Astrocyte (in vitro differentiated cells and primary cell): ENCODE measurements around the gene PRAF2. TPM values are rescaled to one million over a fixed set of nuclear protein-coding genes. Genes with fewer than 3 reads are reported as not detected.

Experiments used
- DNase-seq: peaks from one replicate; pipeline ENCODE4 v3.0.0-alpha.2; 2010; ENCODE audit warnings: low read depth
- FAIRE-seq: peaks from 2 replicates; lab custom pipeline; 2011; peaks lifted over from hg19 to GRCh38; lab: Jason Lieb, UNC
- H2AFZ ChIP-seq: 2 replicates; pipeline ENCODE4 v1.6.0; 2012; ENCODE audit warnings: low read depth, low read length, inconsistent platforms
- H3K27ac ChIP-seq: 2 replicates; pipeline ENCODE4 v1.5.1; 2011; ENCODE audit warnings: low read depth, low read length, inconsistent platforms
- H3K27me3 ChIP-seq: 2 replicates; pipeline ENCODE4 v1.6.0; 2011; ENCODE audit warnings: low read length, inconsistent platforms; ENCODE audit not compliant: insufficient read depth
- H3K36me3 ChIP-seq: 2 replicates; pipeline ENCODE4 v1.5.1; 2011; ENCODE audit warnings: low read length, inconsistent platforms; ENCODE audit not compliant: insufficient read depth
- H3K4me1 ChIP-seq: 2 replicates; pipeline ENCODE4 v1.5.1; 2011; ENCODE audit warnings: low read length, inconsistent platforms; ENCODE audit not compliant: insufficient read depth
- H3K4me2 ChIP-seq: 2 replicates; pipeline ENCODE4 v1.6.0; 2012; ENCODE audit warnings: low read length, inconsistent platforms
- H3K4me3 ChIP-seq: 2 replicates; pipeline ENCODE4 v1.5.1; 2011; ENCODE audit warnings: low read depth, mild to moderate bottlenecking, low read length, inconsistent platforms; ENCODE audit not compliant: insufficient read depth
- H3K79me2 ChIP-seq: 2 replicates; pipeline ENCODE4 v1.6.0; 2012; ENCODE audit warnings: mild to moderate bottlenecking, low read length, inconsistent platforms; ENCODE audit not compliant: insufficient read depth
- H3K9ac ChIP-seq: 2 replicates; pipeline ENCODE4 v1.6.0; 2012; ENCODE audit warnings: mild to moderate bottlenecking, low read length, inconsistent platforms
- H3K9me3 ChIP-seq: 2 replicates; pipeline ENCODE4 v1.5.1; 2012; ENCODE audit warnings: low read depth, mild to moderate bottlenecking, low read length, inconsistent platforms; ENCODE audit not compliant: insufficient read depth
- H4K20me1 ChIP-seq: 2 replicates; pipeline ENCODE4 v1.6.0; 2012; ENCODE audit warnings: low read length, inconsistent platforms; ENCODE audit not compliant: insufficient read depth
- H3K27ac Mint-ChIP-seq: one replicate; pipeline ENCODE4 v1.8.0; 2021; ENCODE audit warnings: mild to moderate bottlenecking, mixed read lengths; ENCODE audit not compliant: unreplicated experiment
- H3K27me3 Mint-ChIP-seq: one replicate; pipeline ENCODE4 v1.8.0; 2021; ENCODE audit warnings: low read depth, mixed read lengths; ENCODE audit not compliant: unreplicated experiment
- H3K36me3 Mint-ChIP-seq: one replicate; pipeline ENCODE4 v1.8.0; 2021; ENCODE audit warnings: low read depth, mixed read lengths; ENCODE audit not compliant: unreplicated experiment
- H3K4me1 Mint-ChIP-seq: one replicate; pipeline ENCODE4 v1.8.0; 2021; ENCODE audit warnings: low read depth, mixed read lengths; ENCODE audit not compliant: unreplicated experiment
- H3K4me3 Mint-ChIP-seq: one replicate; pipeline ENCODE4 v1.8.0; 2021; ENCODE audit warnings: mild to moderate bottlenecking, moderate library complexity, mixed read lengths; ENCODE audit not compliant: unreplicated experiment
- H3K9me3 Mint-ChIP-seq: one replicate; pipeline ENCODE4 v1.8.0; 2021; ENCODE audit warnings: mild to moderate bottlenecking, mixed read lengths; ENCODE audit not compliant: unreplicated experiment
- EZH2 ChIP-seq: IDR thresholded peaks from 2 replicates; pipeline ENCODE4 v1.6.1; 2012; ENCODE audit warnings: mild to moderate bottlenecking, low read length, inconsistent platforms; ENCODE audit not compliant: insufficient read depth
- total RNA-seq: library from RNA; stranded (reverse); gene quantifications from 2 replicates; pipeline ENCODE4 v1.2.1, GENCODE V29; 2021
- TF ChIP-seq, protein P1 (sequence below): IDR thresholded peaks from 2 replicates; pipeline ENCODE4 v1.5.1; 2011; ENCODE audit warnings: low read depth, mild to moderate bottlenecking, inconsistent platforms, low read length, moderate library complexity; ENCODE audit not compliant: insufficient read depth

PRAF2 gene
- total RNA-seq, 1 donor from 2014 or later = 44.4 TPM

DNA sequence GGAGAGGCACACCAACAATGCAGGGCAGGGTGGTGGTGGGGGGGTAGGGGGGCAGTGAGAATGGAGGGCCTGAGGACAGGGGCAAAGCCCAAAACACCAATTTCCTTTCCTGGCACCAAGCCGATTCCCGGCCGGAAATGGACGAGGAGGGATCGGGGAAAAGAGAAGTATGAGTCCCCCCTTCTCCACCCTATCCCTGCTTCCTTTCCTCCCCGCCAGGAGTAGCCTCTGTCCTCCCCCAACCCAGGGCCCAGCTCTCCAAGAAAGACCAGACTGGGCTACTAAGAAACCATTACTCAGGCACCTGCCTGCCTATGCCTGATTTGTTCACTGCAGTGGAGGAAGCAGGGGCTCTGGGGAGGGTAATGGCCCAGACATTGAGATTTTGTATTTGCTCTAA is 14.6 kb downstream of the PRAF2 start:
- no peak for TF ChIP-seq EZH2
- TF ChIP-seq, protein P1, sequence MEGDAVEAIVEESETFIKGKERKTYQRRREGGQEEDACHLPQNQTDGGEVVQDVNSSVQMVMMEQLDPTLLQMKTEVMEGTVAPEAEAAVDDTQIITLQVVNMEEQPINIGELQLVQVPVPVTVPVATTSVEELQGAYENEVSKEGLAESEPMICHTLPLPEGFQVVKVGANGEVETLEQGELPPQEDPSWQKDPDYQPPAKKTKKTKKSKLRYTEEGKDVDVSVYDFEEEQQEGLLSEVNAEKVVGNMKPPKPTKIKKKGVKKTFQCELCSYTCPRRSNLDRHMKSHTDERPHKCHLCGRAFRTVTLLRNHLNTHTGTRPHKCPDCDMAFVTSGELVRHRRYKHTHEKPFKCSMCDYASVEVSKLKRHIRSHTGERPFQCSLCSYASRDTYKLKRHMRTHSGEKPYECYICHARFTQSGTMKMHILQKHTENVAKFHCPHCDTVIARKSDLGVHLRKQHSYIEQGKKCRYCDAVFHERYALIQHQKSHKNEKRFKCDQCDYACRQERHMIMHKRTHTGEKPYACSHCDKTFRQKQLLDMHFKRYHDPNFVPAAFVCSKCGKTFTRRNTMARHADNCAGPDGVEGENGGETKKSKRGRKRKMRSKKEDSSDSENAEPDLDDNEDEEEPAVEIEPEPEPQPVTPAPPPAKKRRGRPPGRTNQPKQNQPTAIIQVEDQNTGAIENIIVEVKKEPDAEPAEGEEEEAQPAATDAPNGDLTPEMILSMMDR = no peak
- no peak overlapping the region for H3K4me2 ChIP-seq
- H3K27ac ChIP-seq = no peak overlapping the region
- DNase-seq (no peak), FAIRE-seq (no peak)
- Mint-ChIP-seq H3K27me3 (no peaks in the 10 kb centered on the region), H3K9me3 (no peaks in the 10 kb centered on the region), H3K4me3 (no peak overlapping the region), H3K36me3 (no peaks in the 10 kb centered on the region), H3K4me1 (peaks cover 11% of the 10 kb centered on the region), H3K27ac (no peak overlapping the region)
- H3K79me2 ChIP-seq = peaks cover 2% of the 10 kb centered on the region
- H3K9ac ChIP-seq = no peak overlapping the region
- H3K4me1 ChIP-seq = peaks cover under 1% of the 10 kb centered on the region
- no peaks in the 10 kb centered on the region for H3K27me3 ChIP-seq
- no peak overlapping the region for H2AFZ ChIP-seq
- no peak overlapping the region for H3K4me3 ChIP-seq
- H3K36me3 ChIP-seq = no peaks in the 10 kb centered on the region
- H4K20me1 ChIP-seq = no peaks in the 10 kb centered on the region
- no peaks in the 10 kb centered on the region for H3K9me3 ChIP-seq

GRCh38 chrX:49058794-49059193 is 15.0 kb downstream of the PRAF2 start, which contains the start of gene CCDC120:
CCDC120 (plus strand) TSS chrX:49058999; CDS start chrX:49062042, 3,043 bp downstream.
- no peaks in the 10 kb centered on the region for H3K27me3 Mint-ChIP-seq
- TF ChIP-seq EZH2 = no peak
- TF ChIP-seq, protein P1 = no peak
- Histone ChIP-seq H3K9me3 (no peaks in the 10 kb centered on the region), H2AFZ (no peak within 1 kb of the TSS), H3K9ac (no peak within 1 kb of the TSS), H3K4me3 (no peak within 1 kb of the TSS), H3K36me3 (no peaks in the 10 kb centered on the region), H3K27ac (no peak within 1 kb of the TSS), H3K4me2 (no peak within 1 kb of the TSS), H4K20me1 (no peaks in the 10 kb centered on the region), H3K79me2 (peaks cover 4% of the 10 kb centered on the region), H3K4me1 (peaks cover 3% of the 10 kb centered on the region), H3K27me3 (no peaks in the 10 kb centered on the region)
- H3K27ac Mint-ChIP-seq = no peak within 1 kb of the TSS
- no peaks in the 10 kb centered on the region for H3K36me3 Mint-ChIP-seq
- H3K9me3 Mint-ChIP-seq = no peaks in the 10 kb centered on the region
- no peak within 1 kb of the TSS for H3K4me3 Mint-ChIP-seq
- peaks cover 11% of the 10 kb centered on the region for H3K4me1 Mint-ChIP-seq
- no peak for FAIRE-seq
- no peak for DNase-seq

DNA sequence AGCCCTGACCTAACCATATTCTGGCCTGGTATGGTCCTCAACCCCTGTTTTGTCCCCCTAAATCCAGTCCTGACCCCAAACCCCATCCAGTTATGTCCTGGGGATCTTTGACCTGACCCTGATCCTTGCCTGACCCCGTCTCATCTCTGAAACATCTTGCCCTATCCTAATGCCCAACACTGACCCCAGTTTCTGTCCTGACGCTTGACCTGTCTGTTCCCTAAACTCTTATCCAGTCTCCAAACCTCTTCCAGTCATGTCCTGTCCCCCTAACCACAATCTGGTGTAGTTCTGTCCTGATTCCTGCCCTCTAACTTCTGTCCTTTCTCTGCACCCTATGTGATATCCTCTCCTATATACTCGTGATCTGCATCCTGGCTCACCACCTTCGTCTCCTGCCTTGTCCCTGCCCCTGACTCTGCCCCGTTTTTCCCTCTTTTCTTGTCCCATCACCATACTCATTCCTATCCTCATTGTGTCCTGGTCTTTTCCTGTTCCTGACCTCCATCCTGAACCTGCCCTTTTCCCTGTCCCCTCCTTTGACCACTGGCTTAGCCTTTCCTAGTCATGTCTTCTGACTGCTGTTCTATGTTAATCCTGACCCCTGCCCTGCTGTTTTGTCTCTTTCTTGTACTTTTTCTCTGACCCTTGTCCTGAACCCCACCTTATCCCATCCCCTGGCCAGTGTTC is 19.6 kb downstream of the PRAF2 start:
- TF ChIP-seq, protein P1 = no peak
- no peak for TF ChIP-seq EZH2
- Histone ChIP-seq H3K27ac (no peak overlapping the region), H3K9ac (peak overlapping the region; percentile 72), H3K4me1 (peaks cover 7% of the 10 kb centered on the region), H3K27me3 (no peaks in the 10 kb centered on the region), H3K79me2 (peaks cover 4% of the 10 kb centered on the region), H3K4me3 (peak overlapping the region; percentile 54), H3K4me2 (peak overlapping the region; percentile 88), H4K20me1 (no peaks in the 10 kb centered on the region), H3K36me3 (no peaks in the 10 kb centered on the region), H2AFZ (no peak overlapping the region), H3K9me3 (no peaks in the 10 kb centered on the region)
- peak; percentile 60 for FAIRE-seq
- DNase-seq = no peak
- Mint-ChIP-seq H3K36me3 (no peaks in the 10 kb centered on the region), H3K9me3 (peaks cover 2% of the 10 kb centered on the region), H3K4me1 (peaks cover 11% of the 10 kb centered on the region), H3K4me3 (peak overlapping the region; percentile 91), H3K27ac (peak overlapping the region; percentile 72), H3K27me3 (no peaks in the 10 kb centered on the region)
